ENCODE measurements around the gene FCHO1. TPM values are rescaled to one million over a fixed set of nuclear protein-coding genes. Genes with fewer than 3 reads are reported as not detected.
"Not testable (repeated sequence)": the region's sequence is repeated elsewhere in the genome, so short reads cannot be mapped to it uniquely, and the experiment has no call there.

The FCHO1 gene
- total RNA-seq, 4 donors from 2014 or later = 3.1 to 7.4 (median 4.9) TPM

- TF ChIP-seq, protein P1, sequence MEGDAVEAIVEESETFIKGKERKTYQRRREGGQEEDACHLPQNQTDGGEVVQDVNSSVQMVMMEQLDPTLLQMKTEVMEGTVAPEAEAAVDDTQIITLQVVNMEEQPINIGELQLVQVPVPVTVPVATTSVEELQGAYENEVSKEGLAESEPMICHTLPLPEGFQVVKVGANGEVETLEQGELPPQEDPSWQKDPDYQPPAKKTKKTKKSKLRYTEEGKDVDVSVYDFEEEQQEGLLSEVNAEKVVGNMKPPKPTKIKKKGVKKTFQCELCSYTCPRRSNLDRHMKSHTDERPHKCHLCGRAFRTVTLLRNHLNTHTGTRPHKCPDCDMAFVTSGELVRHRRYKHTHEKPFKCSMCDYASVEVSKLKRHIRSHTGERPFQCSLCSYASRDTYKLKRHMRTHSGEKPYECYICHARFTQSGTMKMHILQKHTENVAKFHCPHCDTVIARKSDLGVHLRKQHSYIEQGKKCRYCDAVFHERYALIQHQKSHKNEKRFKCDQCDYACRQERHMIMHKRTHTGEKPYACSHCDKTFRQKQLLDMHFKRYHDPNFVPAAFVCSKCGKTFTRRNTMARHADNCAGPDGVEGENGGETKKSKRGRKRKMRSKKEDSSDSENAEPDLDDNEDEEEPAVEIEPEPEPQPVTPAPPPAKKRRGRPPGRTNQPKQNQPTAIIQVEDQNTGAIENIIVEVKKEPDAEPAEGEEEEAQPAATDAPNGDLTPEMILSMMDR (IDR thresholded peaks at IDR 0.05) = no peak
- DNase-seq (ENCODE audit: low spot score) (peak; percentile 43), ATAC-seq (ENCODE audit: low FRiP score) (no peak)
These were observed 24.1 kb downstream of the FCHO1 start for GRCh38 chr19:17775245-17775927.

- DNase-seq (ENCODE audit: low spot score) = no peak
- no peak for ATAC-seq (ENCODE audit: low FRiP score)
- TF ChIP-seq, protein P1 (IDR thresholded peaks at IDR 0.05) = no peak
These were observed 24.9 kb downstream of the FCHO1 start for GRCh38 chr19:17775991-17776803.

DNA sequence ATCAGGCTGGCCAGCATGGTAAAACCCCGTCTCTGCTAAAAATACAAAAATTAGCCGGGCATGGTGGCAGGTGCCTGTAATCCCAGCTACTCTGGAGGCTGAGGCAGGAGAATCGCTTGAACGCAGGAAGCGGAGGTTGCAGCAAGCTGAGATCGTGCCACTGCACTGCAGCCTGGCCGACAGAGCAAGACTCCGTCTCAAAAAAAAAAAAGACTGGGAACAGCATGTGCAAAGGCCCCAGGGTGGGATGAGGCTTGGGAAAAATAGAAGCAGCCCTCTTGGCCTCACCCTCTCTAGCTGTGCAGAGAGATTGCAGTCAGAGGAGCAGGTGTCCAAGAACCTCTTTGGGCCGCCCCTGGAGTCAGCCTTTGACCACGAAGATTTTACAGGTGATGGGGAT is 26.6 kb downstream of the FCHO1 start:
- not testable (repeated sequence) for DNase-seq (ENCODE audit: low spot score); ATAC-seq (ENCODE audit: low FRiP score)

GRCh38 chr19:17778251-17778967 is 27.1 kb downstream of the FCHO1 start:
- ATAC-seq (ENCODE audit: low FRiP score) = peak; percentile 58
- TF ChIP-seq, protein P1 (IDR thresholded peaks at IDR 0.05) = no peak
- DNase-seq (ENCODE audit: low spot score) = peak; percentile 35

- DNase-seq (ENCODE audit: low spot score) (no peak), ATAC-seq (ENCODE audit: low FRiP score) (peak; percentile 39)
- TF ChIP-seq, protein P1 (IDR thresholded peaks at IDR 0.05) = no peak
These were observed 28.0 kb downstream of the FCHO1 start for GRCh38 chr19:17778968-17779929.

DNA sequence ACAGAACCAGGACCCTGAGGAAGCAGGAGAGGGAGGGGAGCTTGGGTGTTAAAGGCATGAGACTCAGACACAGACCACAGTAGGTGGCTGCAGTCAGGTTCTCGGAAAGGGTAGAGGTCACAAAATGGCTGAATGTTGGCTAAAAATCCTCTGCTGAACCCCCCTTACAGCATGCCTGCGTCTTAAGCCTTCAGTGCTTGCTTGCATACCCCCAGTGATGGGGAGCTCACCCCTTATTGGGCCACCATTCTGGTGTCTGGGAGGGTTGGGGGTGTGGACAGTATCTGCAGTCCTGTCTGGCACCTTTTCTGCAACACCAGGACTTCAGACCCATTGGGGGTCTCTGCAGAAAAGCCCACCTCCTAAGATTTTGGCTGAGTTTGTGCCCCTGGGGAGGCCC is 29.5 kb downstream of the FCHO1 start:
- ATAC-seq (ENCODE audit: low FRiP score) = no peak
- DNase-seq (ENCODE audit: low spot score) = no peak
- TF ChIP-seq, protein P1 (IDR thresholded peaks at IDR 0.05) = no peak

GRCh38 chr19:17783721-17784120 is 32.4 kb downstream of the FCHO1 start:
- not testable (repeated sequence) for DNase-seq (ENCODE audit: low spot score); ATAC-seq (ENCODE audit: low FRiP score)

All from omental fat pad (tissue), 4 donors.